Natural killer cell treated with Interleukin-12 subunit alpha and Interleukin-12 subunit beta and Interleukin-15 and Interleukin-18, amount 100 ng/mL, for 72 hours (primary cell): Measurements from ENCODE around the gene CEP68. TPM values are rescaled to one million over a fixed set of nuclear protein-coding genes. Genes with fewer than 3 reads are reported as not detected.

Experiments
- ATAC-seq, 2 donors: fragments of 150-1000 bp; cut with Tn5 transposase in 1 of 2; sonication (Bioruptor Pico), chemical (Tn5 transposase) in 1 of 2; 2 replicates each; pipeline ENCODE4 v1.10.0; 2021
- DNase-seq: peaks from one replicate; pipeline ENCODE4 v3.0.0; 2022; ENCODE audit warnings: low spot score
- H3K27ac Mint-ChIP-seq, 2 donors: 1 replicate in 1 of 2; 2 replicates in 1 of 2; pipeline ENCODE4 v1.8.0; 2022; ENCODE audit warnings: mixed read lengths in 2 of 2, mild to moderate bottlenecking in 1 of 2, moderate library complexity in 1 of 2
- H3K27me3 Mint-ChIP-seq, 2 donors: 1 replicate in 1 of 2; 2 replicates in 1 of 2; pipeline ENCODE4 v1.8.0; 2022; ENCODE audit warnings: mixed read lengths in 2 of 2
- H3K36me3 Mint-ChIP-seq: one replicate; pipeline ENCODE4 v1.8.0; 2022; ENCODE audit warnings: mixed read lengths
- H3K4me1 Mint-ChIP-seq, 2 donors: 1 replicate in 1 of 2; 2 replicates in 1 of 2; pipeline ENCODE4 v1.8.0; 2022; ENCODE audit warnings: low read depth in 2 of 2, mixed read lengths in 2 of 2, mild to moderate bottlenecking in 1 of 2
- H3K4me3 Mint-ChIP-seq: one replicate; pipeline ENCODE4 v1.8.0; 2022; ENCODE audit warnings: mixed read lengths
- H3K9me3 Mint-ChIP-seq: 2 replicates; pipeline ENCODE4 v1.8.0; 2022; ENCODE audit warnings: mixed read lengths
- total RNA-seq, 2 donors: library from RNA; stranded (reverse); gene quantifications; one replicate each; pipeline ENCODE4 v1.2.3, GENCODE V29; 2022

CEP68 gene
- total RNA-seq, 2 donors from 2014 or later, result 2.0 to 2.3 TPM

DNA sequence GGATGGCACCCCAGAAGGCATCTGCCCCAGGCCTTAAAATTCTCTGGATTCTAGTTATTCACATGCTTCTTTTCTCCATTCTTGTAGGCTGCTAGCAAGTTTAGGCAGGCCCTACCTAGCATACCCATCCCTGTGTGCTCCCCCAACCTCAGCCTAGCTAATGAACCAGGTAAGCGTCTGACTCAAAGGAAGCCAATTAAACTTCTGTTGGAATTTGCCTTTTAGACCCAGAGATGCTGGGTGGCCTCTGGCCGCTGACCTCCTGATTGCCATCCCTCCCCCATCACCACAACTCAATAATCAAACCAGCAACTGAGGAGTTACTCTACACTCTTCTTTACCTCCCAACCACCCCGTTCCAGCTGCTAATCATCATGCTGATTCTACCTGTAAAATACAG, 19.0 kb upstream of the CEP68 start:
- Mint-ChIP-seq H3K27ac (no peak overlapping the region), H3K27me3 (no peaks in the 10 kb centered on the region), H3K4me1 (peaks cover 14 to 16% of the 10 kb centered on the region in 2 donors), H3K9me3 (no peaks in the 10 kb centered on the region), H3K36me3 (no peaks in the 10 kb centered on the region), H3K4me3 (no peak overlapping the region)
- DNase-seq (no peak), ATAC-seq (no peak)

DNA sequence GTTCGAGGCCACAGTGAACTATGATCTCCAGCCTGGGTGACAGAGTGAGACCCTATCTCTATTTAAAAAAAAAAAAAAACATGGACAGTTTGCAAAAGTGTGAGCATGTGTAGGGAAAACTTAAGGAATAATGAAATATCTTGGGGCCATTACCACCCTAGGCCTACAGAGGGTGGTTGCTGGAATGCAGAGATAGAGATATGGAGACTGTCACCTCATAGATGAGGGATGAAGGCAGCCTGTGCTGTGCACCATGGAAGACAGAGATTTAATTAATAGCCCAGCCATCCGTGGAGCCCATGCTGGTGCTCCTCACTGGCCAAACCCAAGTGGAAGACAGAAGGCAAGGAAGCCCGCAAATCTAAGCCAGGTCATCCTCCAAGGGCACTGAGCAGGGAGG, 16.6 kb upstream of the CEP68 start:
- ATAC-seq, result no peak
- Mint-ChIP-seq H3K9me3 (peaks cover 6% of the 10 kb centered on the region), H3K4me1 (peaks cover 10% of the 10 kb centered on the region in 2 donors), H3K4me3 (no peak overlapping the region), H3K27me3 (no peaks in the 10 kb centered on the region), H3K27ac (no peak overlapping the region), H3K36me3 (peaks cover 7% of the 10 kb centered on the region)
- DNase-seq, result no peak

DNA sequence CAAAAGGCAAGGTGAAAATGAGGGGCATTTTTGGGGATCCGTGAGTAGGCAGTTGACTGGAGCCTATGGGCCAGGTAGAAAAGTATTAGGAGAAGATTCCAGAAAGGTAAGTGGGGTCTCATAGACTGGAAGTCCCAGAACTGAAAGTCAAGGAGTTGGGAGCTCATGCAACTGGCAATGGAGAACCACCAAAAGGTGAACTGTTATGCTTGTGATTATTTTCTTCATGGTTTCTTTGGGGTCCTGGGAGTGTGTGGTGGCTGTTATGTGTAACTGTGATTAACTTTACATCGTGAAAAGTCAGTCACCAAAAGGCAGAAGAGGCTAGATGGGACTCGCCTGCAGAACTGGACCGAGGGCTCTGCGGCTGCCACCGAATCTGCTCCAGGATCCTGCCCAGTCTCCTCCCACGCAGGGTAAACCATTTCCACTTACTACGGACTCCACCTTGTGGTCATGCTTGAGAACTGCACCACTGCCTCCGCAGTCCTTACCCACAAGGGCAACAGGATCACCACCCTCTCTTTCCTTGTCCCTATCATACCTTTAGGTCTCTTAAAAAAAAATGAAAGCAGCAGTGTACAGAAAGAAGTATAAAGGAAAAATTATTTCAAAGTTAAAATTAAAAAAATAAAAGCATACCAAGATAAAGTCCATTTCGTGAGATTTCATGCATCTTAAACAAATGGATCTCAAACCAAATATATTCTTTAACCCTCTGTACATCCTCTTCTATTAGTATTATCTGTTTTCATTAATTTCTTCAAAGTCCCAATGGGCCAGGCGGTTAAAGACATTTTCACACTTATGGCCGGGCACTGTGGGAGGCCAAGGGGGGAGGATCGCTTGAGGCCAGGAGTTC, 15.6 kb upstream of the CEP68 start:
- peak; percentile 86 for DNase-seq
- peaks cover 6% of the 10 kb centered on the region for H3K9me3 Mint-ChIP-seq
- H3K4me3 Mint-ChIP-seq, result no peak overlapping the region
- peaks cover 10% of the 10 kb centered on the region in 2 donors for H3K4me1 Mint-ChIP-seq
- no peaks in the 10 kb centered on the region for H3K27me3 Mint-ChIP-seq
- no peak overlapping the region for H3K27ac Mint-ChIP-seq
- ATAC-seq, result peak; percentile 92 to 94
- peaks cover 11% of the 10 kb centered on the region for H3K36me3 Mint-ChIP-seq

- Mint-ChIP-seq H3K4me1 (peaks cover 10% of the 10 kb centered on the region in 2 donors), H3K27ac (peak overlapping the region in 1 of 2 donors; percentile 52), H3K36me3 (peaks cover 11% of the 10 kb centered on the region), H3K4me3 (no peak overlapping the region), H3K9me3 (peaks cover 6% of the 10 kb centered on the region), H3K27me3 (no peaks in the 10 kb centered on the region)
- DNase-seq (no peak), ATAC-seq (no peak)
These were observed 13.2 kb upstream of the CEP68 start for GRCh38 chr2:65043001-65043400.

- H3K9me3 Mint-ChIP-seq, result peaks cover 6% of the 10 kb centered on the region
- no peak overlapping the region for H3K27ac Mint-ChIP-seq
- peaks cover 10% of the 10 kb centered on the region in 2 donors for H3K4me1 Mint-ChIP-seq
- H3K4me3 Mint-ChIP-seq, result no peak overlapping the region
- H3K36me3 Mint-ChIP-seq, result peaks cover 11% of the 10 kb centered on the region
- DNase-seq (no peak), ATAC-seq (no peak)
- H3K27me3 Mint-ChIP-seq, result no peaks in the 10 kb centered on the region
These were observed 12.0 kb upstream of the CEP68 start for GRCh38 chr2:65044097-65044735.

GRCh38 chr2:65045651-65046050, 10.6 kb upstream of the CEP68 start:
- no peak for ATAC-seq
- Mint-ChIP-seq H3K9me3 (peaks cover 6% of the 10 kb centered on the region), H3K4me1 (peaks cover 1% of the 10 kb centered on the region in 2 donors), H3K36me3 (peaks cover 11% of the 10 kb centered on the region), H3K27me3 (no peaks in the 10 kb centered on the region), H3K4me3 (no peak overlapping the region), H3K27ac (no peak overlapping the region)
- no peak for DNase-seq

- H3K27ac Mint-ChIP-seq, result no peak overlapping the region
- no peaks in the 10 kb centered on the region for H3K27me3 Mint-ChIP-seq
- peaks cover 6% of the 10 kb centered on the region for H3K9me3 Mint-ChIP-seq
- H3K4me1 Mint-ChIP-seq, result no peaks in the 10 kb centered on the region
- ATAC-seq (no peak), DNase-seq (no peak)
- no peak overlapping the region for H3K4me3 Mint-ChIP-seq
- peaks cover 11% of the 10 kb centered on the region for H3K36me3 Mint-ChIP-seq
These were observed 9.4 kb upstream of the CEP68 start for GRCh38 chr2:65046633-65047407.

DNA sequence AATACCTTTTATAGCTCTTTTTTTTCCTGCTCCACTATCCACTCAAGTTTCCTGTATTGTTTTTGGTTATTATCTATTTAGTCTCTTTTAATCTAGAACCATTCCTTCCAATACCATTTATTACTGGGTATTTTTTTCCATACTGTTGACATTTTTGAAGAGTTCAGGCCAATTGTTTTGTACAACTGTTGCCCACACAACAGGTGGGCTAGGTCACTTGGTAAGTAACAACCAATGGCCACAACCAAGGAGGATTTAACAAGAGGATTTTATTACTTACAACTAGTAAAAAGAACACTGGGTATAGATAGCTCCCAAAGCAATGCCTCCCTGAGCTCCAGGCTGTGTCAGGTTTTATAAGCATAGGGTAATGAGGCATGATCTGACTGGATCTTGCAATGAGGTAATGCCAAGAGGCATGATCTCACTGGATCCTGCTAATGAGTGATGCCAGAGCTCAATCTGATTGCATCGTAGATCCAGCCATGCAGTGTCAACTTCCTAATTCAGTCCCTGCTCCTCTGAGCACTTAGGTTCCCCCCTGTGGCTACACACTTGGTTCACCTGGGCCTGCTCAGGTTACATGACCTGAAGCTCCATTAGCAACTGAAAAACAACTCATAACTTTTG, 7.1 kb upstream of the CEP68 start:
- ATAC-seq (no peak), DNase-seq (no peak)
- Mint-ChIP-seq H3K4me1 (peaks cover 7 to 11% of the 10 kb centered on the region in 2 donors), H3K9me3 (peaks cover 4% of the 10 kb centered on the region), H3K4me3 (no peak overlapping the region), H3K36me3 (peaks cover 9% of the 10 kb centered on the region), H3K27ac (no peak overlapping the region), H3K27me3 (no peaks in the 10 kb centered on the region)

DNA sequence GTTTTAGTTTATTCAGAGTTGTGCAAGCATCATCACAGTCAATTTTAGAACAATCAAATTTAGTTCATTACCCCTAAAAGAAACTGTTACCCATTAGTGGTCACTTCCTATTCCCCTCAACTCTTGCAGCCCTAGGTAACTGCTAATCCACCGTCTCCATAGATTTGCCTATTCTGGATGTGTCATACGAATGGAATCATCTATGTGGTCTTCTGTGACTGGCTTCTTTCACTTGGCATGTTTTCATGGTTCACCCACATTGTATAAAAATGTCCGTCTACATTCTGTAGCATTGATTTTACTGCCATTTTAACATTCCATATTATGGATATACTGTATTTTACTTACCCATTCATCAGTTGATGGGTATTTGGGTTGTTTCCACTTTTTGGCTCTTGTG, 5.3 kb upstream of the CEP68 start:
- DNase-seq (no peak), ATAC-seq (no peak)
- Mint-ChIP-seq H3K27me3 (no peaks in the 10 kb centered on the region), H3K4me3 (no peak overlapping the region), H3K4me1 (peaks cover 14 to 24% of the 10 kb centered on the region in 2 donors), H3K27ac (no peak overlapping the region), H3K9me3 (no peaks in the 10 kb centered on the region), H3K36me3 (no peaks in the 10 kb centered on the region)

- H3K9me3 Mint-ChIP-seq, result no peaks in the 10 kb centered on the region
- peak overlapping the region; percentile 4 for H3K4me3 Mint-ChIP-seq
- H3K36me3 Mint-ChIP-seq, result no peaks in the 10 kb centered on the region
- ATAC-seq, result no peak
- H3K27me3 Mint-ChIP-seq, result no peaks in the 10 kb centered on the region
- H3K27ac Mint-ChIP-seq, result no peak overlapping the region
- DNase-seq, result no peak
- peaks cover 26 to 39% of the 10 kb centered on the region in 2 donors for H3K4me1 Mint-ChIP-seq
These were observed 3.0 kb upstream of the CEP68 start for GRCh38 chr2:65053199-65053598.

DNA sequence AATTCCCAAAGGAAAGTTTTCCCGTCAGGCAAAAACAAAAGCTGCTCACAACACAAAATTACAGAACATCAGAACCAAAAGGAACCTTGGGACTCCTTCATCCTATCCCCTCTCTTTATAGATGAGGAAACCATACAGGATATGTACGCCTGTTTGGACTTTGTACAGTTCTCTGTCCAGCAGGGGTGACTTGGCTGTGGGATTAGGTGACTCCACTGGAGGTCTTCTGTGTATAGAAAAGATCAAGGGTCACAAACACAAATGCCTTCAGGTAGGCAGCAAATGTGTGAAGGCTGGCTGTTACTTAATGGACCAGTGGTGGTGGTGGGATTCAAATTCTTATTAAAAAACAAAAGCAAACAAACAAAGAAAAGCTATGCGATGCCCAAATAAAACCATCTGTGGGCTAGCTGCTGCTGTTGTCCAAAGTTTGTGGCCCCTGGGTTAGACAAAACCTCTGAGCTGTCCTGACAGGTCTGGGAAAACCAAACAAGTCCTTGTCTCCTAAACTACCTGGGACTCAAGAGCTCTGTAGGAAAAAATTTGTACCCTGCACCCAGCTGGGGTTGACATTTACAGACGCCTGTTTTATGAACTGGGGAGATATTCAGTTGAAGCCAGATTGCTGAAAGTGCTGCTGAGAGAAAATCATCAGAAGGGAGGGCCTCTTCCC, 1.3 kb upstream of the CEP68 start:
- Mint-ChIP-seq H3K4me1 (peaks cover 30 to 40% of the 10 kb centered on the region in 2 donors), H3K27ac (no peak overlapping the region), H3K27me3 (no peaks in the 10 kb centered on the region)

DNA sequence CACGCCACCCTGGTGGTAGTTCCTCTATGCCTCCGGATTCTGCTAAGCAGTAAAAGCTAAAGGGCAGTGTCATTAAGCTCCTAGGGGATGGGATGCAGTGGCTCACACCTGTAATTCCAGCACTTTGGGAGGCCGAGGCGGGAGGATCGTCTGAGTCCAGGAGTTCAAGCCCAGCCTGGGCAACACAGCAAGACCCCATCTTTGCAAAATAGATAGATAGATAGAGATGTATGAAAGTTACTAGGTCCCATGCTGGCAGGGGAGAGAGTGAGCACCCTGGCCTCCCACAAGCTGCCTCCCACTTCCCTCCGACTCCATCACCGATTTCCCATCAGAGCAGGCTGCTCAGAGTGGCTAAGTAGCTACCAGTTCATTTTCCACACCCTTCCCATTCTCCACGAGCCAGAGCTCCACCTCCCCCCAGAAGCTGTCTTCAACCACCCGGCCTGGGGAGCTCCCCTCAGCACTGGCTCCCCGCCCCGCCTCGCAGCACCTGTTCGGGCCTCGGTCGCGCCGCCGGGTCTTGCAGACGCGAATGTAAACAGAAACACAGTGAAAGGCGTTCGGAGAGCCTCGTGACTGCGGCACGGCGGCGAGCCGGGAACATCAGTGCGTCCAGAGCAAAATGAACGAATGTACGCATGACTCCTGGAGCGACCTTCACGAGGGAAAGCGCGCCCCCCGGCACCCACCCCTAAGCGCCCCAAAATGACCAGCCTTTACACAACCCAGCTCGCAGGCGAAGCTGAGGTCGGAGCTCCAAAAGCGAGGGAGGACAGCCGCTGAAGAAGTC, 598 bp upstream of the CEP68 start:
- Mint-ChIP-seq H3K4me3 (peak overlapping the region; percentile 96), H3K27ac (peak overlapping the region; percentile 53 to 80), H3K27me3 (no peaks in the 10 kb centered on the region), H3K9me3 (no peaks in the 10 kb centered on the region), H3K36me3 (no peaks in the 10 kb centered on the region), H3K4me1 (peaks cover 30 to 40% of the 10 kb centered on the region in 2 donors)
- no peak for DNase-seq
- ATAC-seq, result peak in 1 of 2 donors; percentile 42

More for the DNA sequence above, 1.3 kb upstream of the CEP68 start:
- Mint-ChIP-seq H3K36me3 (no peaks in the 10 kb centered on the region), H3K4me3 (peak overlapping the region; percentile 96), H3K9me3 (no peaks in the 10 kb centered on the region)
- DNase-seq (no peak), ATAC-seq (no peak)
